ENCODE results near the gene BCL6. TPM values are rescaled to one million over a fixed set of nuclear protein-coding genes. Genes with fewer than 3 reads are reported as not detected.

BCL6 gene
- total and polyA plus RNA-seq, 10 of the 15 experiments (the other 5 are each of a cell fraction or from before 2014, with no cell fraction given) = 0.04 to 0.85 (median 0.15) TPM

GRCh38 chr3:187739094-187739560 lies 6.1 kb downstream of the BCL6 start:
- ChIA-PET SMC1A (ENCODE audit: uncharacterized antibody, unreplicated experiment) (interaction anchor here (0.7 to 4.2 kb wide), 13 partner anchors 8 to 1534 kb away, joined by 3 to 118 read pairs (median 4); no protein-coding TSS in a partner anchor), POLR2A (no interaction called here), RAD21 (ENCODE audit: unreplicated experiment) (interaction anchor here (1.0 to 7.2 kb wide), 16 partner anchors 8 to 1534 kb away, joined by 3 to 130 read pairs (median 4); no protein-coding TSS in a partner anchor), CTCF (interaction anchor here (0.6 to 9.7 kb wide), 71 partner anchors 8 to 1415 kb away, joined by 3 to 437 read pairs (median 4); partner anchors contain the start of gene RTP4)
- Histone ChIP-seq H3K9me3 (replicated peaks; ENCODE audit: control insufficient read depth, insufficient read depth, low read length) (no peaks in the 10 kb centered on the region), H3K36me3 (ENCODE audit: control insufficient read depth in 2 of 2, insufficient read depth in 2 of 2, low read length in 1 of 2) (no peaks in the 10 kb centered on the region), H3K27ac (ENCODE audit: control insufficient read depth, insufficient read depth) (no peak overlapping the region), H4K20me1 (ENCODE audit: control insufficient read depth, insufficient read depth) (no peaks in the 10 kb centered on the region), H3K9ac (ENCODE audit: control insufficient read depth, insufficient read depth, low read length) (no peak overlapping the region), H3K4me3 (peak overlapping the region; percentile 50; the same call in 1 of the 2 replicates), H3K79me2 (ENCODE audit: control insufficient read depth, insufficient read depth, low read length) (no peaks in the 10 kb centered on the region), H3K27me3 (replicated peaks in 1 of 2; ENCODE audit: control insufficient read depth in 2 of 2, insufficient read depth in 2 of 2, low read length in 1 of 2) (peaks cover 16 to 23% of the 10 kb centered on the region in 2 experiments), H3K4me2 (ENCODE audit: control insufficient read depth, insufficient read depth) (peak overlapping the region; percentile 83), H2AFZ (ENCODE audit: control insufficient read depth, low read depth, low read length) (no peak overlapping the region), H3K4me1 (ENCODE audit: control insufficient read depth, insufficient read depth, low read length) (no peaks in the 10 kb centered on the region; the same call in 1 of the 2 replicates)
- in situ Hi-C loops (cut with MboI) (loop anchor here (5.0 kb wide), 2 partner anchors 1303 to 1408 kb away; no protein-coding TSS in a partner anchor), intact Hi-C loops (cut with micrococcal nuclease; ENCODE audit: unreplicated experiment) (loop anchor here (1.0 to 10.0 kb wide), 2 partner anchors 1086 to 1215 kb away; no protein-coding TSS in a partner anchor)
- no TSS peak for BruUV-seq (replicated peaks)
- FAIRE-seq (no peak), ATAC-seq (no peak), DNase-seq (ENCODE audit: low read depth, low spot score) (no peak)
- 2% methylated on average over 22 of the region's 22 CpGs for WGBS (ENCODE audit: insufficient coverage, insufficient replicate concordance, low lambda C conversion rate, missing lambda C conversion rate)
- TF ChIP-seq SREBF1 (IDR thresholded peaks at IDR 0.05; ENCODE audit: low read length) = no peak
- TF ChIP-seq, protein P1, sequence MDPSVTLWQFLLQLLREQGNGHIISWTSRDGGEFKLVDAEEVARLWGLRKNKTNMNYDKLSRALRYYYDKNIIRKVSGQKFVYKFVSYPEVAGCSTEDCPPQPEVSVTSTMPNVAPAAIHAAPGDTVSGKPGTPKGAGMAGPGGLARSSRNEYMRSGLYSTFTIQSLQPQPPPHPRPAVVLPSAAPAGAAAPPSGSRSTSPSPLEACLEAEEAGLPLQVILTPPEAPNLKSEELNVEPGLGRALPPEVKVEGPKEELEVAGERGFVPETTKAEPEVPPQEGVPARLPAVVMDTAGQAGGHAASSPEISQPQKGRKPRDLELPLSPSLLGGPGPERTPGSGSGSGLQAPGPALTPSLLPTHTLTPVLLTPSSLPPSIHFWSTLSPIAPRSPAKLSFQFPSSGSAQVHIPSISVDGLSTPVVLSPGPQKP (IDR thresholded peaks at IDR 0.05; ENCODE audit: low read depth, low read length) = 0 out of 2 replicates have a peak, but pooled peaks have one; percentile 4
